GM15510 (cell line): ENCODE results near the gene EPHB1.

Experiments
- POLR2A ChIP-seq: IDR thresholded peaks from 3 replicates; pipeline ENCODE4 v1.6.1; 2011; ENCODE audit warnings: borderline replicate concordance; ENCODE audit not compliant: insufficient read length; ENCODE audit errors: extremely low read depth

Gene EPHB1

DNA sequence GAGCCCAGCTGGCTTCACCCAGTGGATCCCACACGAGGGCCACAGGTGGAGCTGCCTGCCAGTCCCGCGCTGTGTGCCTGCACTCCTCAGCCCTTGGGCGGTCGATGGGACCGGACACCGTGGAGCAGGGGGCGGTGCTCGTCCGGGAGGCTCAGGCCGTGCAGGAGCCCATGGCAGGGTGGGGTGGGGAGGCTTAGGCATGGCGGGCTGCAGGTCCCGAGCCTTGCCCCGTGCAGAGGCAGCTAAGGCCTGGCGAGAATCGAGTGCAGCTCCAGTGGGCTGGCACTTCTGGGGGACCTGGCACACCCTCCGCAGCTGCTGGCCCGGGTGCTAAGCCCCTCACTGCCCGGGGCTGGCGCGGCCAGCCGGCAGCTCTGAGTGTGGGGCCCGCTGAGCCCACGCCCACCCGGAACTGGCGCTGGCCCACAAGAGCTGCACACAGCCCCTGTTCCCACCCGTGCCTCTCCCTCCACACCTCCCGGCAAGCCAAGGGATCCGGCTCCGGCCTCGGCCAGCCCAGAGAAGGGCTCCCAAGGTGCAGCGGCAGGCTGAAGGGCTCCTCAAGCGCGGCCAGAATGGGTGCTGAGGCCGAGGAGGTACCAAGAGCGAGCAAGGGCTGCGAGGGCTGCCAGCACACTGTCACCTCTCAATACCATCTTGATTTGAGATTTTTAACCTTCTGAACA, 121.4 kb downstream of the EPHB1 start:
- TF ChIP-seq POLR2A = no peak

DNA sequence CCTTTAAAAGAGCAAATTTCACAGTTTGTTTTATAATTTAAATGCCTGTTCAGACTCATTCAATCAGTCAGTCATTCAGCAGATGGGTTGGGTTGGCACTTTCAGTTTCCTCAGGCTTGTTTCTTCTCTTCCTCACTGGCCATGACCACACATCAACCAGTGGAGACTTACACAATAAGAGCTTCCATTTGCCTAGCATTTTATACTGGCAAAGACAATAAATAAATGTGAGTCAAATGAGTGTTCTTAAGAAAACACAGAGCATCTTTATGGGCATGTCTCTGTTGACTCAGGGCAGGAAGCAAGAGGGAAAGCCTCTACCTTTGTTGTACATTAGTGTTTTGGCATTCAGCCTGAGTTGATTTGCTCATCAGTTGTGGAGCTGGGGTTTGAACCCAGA, 122.6 kb downstream of the EPHB1 start:
- no peak for TF ChIP-seq POLR2A

DNA sequence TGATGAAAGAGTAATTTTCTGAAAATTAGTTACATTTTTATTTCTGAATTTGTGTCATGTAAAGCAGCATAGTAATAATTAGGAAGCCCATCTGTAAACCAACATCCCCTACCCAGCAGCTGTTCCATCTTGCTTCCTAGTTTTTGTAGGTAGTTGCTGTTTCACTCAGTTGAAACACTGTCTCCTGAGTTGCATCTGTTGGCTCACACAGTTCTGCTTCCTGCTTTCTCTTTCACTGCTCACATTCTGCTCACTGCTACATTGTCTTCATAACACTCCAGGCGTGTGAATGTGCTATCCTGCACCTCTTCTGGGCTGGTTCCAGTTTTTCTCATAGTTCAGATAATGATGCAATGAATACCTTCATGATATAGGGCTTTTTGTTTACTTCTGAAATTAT, 123.4 kb downstream of the EPHB1 start:
- no peak for TF ChIP-seq POLR2A

DNA sequence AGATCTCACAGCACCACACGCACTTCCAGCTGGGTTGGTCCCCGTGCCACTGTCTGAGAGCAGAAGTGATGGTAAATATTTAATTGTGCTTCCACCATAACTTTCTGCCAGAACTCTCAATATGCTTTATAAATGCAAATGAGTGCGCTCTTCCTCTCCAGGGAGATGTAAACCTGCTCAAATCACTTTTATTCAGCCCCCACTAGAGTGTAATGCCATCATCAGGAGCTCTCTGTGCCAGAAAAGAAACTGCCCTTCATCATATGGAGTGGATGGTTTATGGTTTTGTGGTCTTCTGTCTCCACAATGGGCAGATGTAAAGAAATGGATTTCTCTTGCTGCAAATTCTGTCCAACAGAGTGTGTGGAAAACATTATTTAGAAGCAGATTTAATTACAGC, 127.0 kb downstream of the EPHB1 start:
- TF ChIP-seq POLR2A = no peak

DNA sequence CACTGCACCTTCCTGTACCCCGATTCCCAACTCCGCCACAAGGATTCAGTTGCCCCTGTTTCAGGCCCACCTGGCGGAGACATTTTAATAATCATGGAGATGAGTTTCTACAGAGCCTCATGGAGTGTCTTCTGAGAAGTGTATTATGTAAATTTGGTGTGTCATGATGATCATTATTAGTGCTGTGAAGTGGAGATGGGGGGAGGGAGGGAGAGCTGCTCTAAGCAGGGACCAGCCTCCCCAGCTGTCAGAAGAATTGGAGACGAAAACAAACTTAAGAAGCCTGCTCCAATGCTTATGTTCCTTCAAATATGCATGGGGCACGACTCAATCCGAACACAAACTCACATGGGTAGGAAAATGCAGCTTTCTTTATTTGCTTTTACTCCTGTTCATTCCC, 127.8 kb downstream of the EPHB1 start:
- TF ChIP-seq POLR2A = no peak

DNA sequence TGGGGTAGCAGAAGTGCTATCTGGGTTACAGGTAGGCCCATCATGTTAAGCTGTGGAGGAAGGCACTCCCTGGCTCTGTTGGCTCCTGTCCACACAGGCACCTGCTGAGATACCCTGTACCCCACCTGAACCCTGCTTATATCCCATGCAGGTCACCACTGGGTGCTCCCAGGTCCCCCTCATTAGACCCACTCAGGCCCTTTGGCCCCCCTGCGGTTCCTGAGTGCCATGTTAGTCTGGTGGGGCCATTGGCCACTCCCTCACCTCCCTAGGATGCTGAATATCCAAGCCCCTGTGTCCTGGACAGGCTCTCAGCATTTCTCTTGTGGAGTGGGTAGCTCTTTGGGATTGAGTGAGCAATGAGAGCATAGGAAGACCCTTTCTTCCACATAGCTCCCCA, 128.2 kb downstream of the EPHB1 start:
- no peak for TF ChIP-seq POLR2A

DNA sequence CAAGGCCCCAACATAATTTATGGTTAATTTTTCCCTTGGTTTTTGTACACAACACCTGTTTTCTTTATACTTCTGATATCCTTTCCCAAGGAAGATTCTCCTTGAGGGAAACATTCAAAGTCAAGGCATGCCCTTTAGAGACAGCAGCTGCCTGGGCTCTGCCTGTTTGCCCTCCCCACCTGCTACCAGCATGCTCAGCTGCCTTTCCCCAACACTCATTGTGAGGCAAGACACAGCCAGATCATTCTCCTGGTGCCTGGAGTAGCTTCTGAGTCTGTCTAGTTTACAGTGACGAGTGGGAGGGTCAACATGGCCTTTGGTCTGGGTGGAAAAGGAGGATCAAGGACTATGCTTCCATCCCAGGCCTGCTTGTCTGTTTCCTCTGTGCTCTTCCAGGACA, 132.5 kb downstream of the EPHB1 start:
- TF ChIP-seq POLR2A = no peak

DNA sequence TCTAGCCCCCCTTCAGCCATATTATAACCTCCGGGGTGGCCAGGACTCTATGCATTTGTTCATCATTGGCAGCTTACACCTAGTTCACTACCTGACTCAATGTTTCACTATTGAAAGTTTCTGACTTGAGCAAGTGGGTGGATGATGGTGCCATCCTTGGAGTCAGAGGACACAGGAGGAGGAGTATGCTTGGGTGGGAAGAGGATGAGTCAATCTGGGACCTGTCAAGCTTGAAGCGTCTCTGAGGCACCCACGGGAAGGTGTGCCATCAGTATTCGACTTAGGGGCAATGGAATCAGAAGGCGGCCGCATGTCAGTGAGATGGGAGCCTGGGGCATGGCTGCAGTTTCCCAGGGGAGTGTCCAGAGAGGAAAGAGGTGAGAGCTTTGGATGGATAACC, 133.3 kb downstream of the EPHB1 start:
- no peak for TF ChIP-seq POLR2A

DNA sequence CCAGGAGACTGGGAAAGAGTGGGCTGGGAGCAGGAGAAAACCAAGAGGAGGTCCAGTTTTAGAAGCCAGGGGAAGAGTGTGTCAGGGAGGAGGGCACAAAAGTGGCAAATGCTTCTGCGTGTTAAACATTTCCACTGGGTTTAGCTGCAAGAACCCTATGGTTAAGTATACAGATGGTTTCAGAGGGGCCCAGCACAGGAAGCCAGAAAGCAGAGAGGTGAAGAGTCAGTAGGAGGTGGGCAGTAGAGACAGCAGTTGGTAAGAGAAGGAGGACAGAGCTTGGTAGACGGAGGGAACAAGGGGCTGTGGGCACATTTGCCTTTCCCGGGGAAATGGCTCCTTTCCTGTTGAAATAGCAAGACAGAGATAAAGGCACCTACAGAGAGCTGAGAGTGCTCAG, 133.8 kb downstream of the EPHB1 start:
- no peak for TF ChIP-seq POLR2A

DNA sequence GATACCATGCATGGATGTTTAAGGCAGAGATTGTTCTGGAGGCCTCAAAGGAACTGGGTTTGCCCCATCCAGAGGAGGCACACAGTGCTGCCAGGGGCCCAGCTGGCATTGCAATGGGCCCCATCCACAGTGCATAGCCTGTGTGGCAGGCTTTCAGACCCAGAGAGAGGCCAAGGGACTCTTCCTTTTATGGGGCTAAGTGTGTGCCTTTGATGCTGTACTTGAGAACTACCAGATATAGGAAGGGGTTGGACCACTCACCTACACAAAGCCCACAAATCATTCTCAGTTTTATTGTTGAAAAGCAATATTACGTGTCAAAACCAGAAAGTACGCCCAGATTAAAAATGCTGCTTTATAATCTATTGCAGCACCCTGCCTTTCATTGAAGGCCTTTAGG, 134.9 kb downstream of the EPHB1 start:
- no peak for TF ChIP-seq POLR2A

DNA sequence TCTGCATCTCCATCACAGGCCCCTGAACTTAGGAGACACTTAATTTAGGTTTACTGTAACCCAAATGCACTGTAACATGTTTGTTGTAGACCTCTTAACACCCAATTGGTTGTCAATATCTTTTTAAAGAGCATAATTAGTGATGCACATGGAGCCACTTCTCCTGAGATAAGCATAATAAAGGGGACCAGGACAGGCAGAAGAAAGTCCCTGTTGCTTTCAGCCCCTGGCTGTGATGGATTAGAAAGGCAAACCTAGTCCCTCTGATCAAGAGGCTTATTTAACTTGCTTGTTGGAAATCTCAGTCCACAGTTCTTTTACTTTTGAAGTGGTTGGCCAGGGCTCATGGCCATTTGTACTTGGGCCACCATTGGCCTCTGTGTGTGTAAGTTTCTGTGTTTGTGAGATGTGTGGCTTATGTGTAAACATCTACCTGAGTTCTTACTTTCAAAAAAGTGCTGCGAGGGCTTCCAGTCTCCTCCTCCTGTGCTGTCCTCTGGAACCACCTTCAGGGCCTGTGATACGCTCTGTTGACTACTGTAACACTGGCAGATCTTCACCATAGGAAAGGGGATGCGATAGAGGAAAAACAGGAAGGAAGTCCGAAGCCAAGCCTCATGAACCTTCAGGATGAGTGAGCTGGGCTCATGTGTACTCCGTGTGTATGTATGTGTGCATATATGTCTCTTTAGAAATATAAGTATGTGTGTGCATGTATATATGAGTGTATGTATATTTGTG, 136.2 kb downstream of the EPHB1 start:
- TF ChIP-seq POLR2A = no peak

DNA sequence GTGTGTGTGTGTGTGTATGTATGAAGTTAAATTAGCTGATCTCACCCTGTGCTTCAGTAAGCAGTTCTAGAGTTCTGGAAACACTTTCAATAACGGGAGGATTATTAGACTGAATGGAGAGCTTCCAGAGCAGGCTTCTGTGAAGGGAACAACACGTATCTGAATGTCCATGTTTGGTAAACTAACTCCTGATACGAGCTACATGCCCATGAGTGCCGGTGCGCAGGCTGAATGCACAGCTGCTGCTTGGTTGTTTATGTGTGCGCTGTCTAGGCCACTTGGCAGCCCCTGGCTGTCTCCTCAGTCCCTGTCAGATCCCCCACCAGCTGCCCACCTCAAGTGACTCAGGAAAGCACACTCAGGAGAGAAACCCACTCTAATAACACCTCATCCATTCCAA, 137.0 kb downstream of the EPHB1 start:
- no peak for TF ChIP-seq POLR2A

DNA sequence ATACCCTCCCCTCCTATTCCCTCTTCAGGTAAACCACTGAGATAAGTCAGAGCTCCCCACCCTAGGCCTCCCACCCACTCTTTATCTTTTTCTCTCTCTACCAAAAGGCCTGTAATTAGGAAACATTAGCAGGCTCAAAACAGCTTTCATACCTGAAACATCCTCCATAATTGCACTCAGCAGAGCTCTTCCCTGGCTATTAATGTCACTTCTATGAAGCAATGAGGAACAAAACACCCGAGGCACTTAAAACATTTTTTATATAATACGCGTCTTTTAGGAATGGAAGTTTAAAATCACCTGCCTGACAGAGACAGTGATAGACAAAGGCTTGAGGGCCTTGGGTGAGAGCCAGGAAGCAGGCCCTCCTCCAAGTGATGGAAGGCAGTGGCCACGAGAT, 138.9 kb downstream of the EPHB1 start:
- no peak for TF ChIP-seq POLR2A

DNA sequence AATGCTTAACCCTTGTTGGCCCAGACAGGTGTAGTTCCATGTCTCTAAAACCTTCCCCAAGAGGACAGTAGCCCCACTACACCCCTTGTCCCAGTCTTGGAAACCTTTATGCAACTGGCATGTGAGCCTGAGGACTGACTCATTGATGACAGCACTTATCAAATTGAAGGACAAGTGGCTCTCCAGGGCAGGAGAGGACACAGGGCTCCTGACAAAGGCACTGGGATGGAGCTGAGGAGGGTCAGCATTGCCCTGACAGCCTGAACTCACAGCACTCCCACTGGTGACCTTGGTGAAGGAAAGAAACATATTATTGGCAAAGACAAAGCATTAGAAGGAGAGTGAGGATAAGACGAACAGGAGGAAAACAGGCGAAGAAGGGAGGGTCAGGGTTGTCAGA, 139.9 kb downstream of the EPHB1 start:
- no peak for TF ChIP-seq POLR2A

DNA sequence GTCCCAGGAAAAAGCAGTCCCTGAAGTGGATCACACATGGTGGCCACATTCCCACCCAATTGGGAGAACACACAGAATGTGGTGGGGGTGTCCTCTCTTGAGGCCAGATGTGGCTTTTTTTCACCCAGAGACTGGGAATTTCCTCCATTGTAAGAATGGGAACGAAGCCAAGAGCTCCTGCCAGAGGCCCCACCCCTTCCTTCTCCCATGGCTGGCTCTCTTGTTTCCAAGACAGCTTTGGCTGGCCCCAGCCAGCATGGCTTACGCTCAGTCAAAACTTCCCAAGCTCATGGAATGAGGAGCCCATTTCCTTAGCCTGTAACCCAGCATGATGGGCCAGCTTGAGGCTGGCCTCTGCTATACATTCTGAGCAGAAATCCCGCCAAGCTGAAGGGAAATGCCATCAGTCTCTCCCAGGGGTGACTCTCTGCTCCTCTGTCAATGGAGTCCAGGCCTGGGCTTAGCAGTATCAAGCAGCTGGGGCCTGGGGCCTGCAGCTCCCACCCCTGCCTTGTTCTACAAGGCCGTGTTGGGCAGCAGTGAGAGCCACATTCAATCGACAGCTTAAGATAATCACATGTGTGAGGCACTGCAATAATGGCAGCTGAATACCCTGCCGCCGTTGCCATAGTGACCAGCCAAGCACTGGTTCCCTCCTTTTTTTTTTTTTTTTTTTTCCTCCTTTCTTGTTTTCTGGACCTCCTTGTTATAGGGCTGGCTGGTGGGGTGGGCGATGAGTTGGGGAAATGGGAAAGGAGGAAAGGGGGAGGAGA, 142.4 kb downstream of the EPHB1 start:
- TF ChIP-seq POLR2A = no peak

DNA sequence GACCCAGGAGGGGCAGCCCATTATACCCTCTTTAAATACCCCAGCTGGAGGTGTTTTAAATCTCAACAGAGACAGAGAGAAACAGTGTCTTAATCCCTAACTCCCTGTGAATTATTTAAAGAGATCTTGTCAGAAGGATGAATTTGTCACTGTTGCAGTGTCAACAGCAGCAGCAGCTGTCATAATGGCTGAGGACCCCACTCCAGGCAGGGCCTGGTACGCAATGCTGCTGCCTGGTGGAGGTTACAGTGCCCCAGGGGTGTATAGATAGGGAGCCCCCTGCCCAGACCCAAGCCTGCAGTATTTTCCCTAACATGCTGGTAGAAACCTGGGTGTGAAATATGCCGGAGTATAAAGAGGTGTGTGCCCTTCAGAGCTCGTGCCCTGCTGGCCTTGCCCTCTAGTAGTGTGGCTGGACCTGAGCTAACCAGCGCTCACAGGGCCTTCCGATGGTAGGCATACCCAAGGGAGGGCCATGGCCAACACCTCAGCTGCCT, 143.0 kb downstream of the EPHB1 start:
- no peak for TF ChIP-seq POLR2A

DNA sequence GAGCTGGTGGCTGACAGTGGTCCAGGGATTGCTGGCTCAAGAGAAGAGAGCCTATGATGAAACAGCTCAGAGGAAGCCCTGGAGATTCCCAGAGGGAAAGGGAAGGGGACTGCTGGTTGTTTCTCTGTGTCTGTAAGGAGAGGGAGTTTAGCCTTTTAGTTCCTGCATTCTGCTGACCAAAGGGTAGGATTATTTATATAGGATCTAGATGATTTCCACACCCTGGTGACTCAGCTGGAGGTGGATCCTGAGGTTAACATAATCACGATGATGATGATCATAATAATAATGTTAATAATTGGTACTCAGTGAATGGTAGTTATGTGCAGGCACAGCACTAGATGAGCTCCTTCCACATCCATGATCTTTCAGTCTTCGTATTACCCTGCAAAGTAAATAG, 144.9 kb downstream of the EPHB1 start:
- TF ChIP-seq POLR2A = no peak

DNA sequence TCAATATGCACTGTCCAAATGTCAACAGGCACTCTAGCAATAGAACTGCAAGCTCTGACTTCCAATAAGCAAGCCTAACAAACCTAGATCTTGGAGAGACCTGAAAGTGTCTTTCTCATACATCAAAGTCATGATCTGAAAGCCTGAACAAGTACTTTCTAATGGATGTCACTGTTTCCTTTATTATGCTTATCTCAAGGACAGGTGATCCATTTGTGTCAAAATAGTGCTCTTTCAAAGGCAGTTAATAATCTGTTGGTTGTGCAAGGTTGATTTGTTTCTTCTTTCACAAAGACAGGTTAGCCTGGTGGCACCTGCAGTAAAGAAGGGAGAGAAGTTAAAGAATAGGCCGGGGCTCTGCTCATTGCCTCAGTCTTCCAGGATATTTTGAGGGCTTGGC, 146.8 kb downstream of the EPHB1 start:
- no peak for TF ChIP-seq POLR2A
